Urothelium cell line (cell line): ENCODE data around the gene UPK3A.
"Not testable (repeated sequence)": the region's sequence is repeated elsewhere in the genome, so short reads cannot be mapped to it uniquely, and the experiment has no call there.

Source experiments
- DNase-seq: peaks from one replicate; pipeline ENCODE4 v3.0.0; 2011; ENCODE audit warnings: low spot score, mixed read lengths
- FAIRE-seq: peaks from 2 replicates; lab custom pipeline; 2011; peaks lifted over from hg19 to GRCh38; lab: Jason Lieb, UNC

UPK3A gene

DNA sequence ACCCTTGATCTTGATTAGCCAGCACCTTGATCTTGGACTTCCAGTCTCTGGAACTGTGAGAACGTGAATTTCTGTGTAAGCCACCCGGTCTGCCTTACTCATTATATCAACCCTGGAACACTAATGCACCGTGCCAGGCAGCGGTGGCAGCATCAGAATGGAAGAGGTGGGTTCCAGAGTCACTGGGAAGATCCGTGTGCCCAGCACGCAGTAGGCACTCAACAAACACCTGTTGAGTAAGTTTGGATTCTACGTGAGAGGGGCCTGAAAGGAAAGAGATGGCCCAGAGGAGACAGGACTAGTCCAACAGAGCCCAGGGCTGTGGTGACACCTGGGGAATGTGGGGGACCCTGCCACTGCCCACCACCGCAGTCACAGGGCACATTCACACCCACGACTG, 6.6 kb upstream of the UPK3A start:
- DNase-seq, result no peak
- peak; percentile 65 for FAIRE-seq

DNA sequence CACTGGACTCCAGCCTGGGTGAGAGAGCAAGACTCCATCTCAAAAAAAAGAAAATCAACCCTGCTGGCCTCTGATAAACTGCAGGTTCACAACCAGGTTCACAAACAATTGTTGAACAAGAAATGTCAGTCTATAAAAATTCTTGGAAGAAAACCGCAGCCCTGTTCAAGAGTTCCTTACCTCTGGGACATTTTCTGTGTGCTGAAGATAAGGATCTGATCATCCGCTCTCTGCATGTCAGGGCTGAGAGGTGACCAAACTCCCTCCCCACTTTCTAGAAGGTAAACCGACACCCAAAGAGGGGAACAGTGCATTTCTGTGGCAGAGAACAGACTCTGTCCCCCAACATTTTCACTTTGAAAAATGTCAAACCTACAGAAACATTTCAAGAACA, 4.2 kb upstream of the UPK3A start:
- FAIRE-seq (no peak), DNase-seq (no peak)

DNA sequence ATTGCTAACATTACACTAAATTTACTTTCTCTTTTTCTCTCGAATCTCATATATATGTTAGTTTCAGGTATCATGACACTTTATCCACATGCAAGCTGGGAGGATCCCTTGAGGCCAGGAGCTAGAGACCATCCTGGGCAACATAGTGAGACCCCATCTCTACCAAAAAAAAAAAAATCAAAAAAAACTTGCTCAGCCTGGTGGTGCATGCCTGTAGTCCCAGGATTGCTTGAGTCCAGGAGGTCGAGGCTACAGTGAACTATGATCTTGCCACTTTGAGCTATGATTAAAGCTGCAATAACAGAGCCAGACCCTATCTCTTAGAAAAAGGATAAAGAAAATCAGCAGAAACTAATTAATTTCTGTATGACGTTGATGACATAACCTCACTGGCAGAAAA, 3.7 kb upstream of the UPK3A start:
- DNase-seq, result no peak
- FAIRE-seq, result no peak

DNA sequence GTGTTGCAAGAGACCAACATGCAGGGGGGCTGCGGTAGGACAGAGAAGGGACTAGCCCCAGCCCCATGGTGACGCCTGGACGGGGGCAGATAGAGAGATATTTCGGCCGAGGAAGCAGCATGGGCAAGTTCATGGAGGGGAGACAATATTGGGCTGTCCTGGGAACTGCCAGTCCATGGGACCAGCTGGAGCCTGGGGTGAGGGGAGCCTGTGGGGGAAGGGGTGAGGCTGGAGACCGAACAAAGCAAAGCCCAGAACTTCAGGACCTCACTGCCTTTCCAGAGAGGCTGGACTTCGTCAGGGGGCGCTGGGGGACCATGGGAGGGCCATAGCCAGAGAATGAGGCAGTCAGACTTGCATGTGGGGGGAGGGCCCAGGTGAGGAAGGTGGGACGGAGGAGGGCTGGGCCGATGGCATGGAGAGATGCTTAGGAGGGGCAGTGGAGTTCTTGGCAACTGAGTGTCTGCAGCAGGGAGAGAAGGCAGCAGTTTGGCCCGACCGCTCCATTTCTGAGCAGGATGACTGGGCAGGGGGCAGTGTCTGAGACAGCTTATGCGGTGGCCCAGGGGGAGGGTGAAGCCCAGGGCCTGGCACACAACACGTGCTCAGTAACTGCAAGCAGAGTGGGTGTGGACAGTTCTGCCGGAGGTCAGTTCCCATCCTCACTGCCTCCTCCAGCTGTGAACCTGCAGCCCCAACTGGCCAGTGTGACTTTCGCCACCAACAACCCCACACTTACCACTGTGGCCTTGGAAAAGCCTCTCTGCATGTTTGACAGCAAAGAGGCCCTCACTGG, 712 bp downstream of the UPK3A start:
- FAIRE-seq (no peak), DNase-seq (no peak)

DNA sequence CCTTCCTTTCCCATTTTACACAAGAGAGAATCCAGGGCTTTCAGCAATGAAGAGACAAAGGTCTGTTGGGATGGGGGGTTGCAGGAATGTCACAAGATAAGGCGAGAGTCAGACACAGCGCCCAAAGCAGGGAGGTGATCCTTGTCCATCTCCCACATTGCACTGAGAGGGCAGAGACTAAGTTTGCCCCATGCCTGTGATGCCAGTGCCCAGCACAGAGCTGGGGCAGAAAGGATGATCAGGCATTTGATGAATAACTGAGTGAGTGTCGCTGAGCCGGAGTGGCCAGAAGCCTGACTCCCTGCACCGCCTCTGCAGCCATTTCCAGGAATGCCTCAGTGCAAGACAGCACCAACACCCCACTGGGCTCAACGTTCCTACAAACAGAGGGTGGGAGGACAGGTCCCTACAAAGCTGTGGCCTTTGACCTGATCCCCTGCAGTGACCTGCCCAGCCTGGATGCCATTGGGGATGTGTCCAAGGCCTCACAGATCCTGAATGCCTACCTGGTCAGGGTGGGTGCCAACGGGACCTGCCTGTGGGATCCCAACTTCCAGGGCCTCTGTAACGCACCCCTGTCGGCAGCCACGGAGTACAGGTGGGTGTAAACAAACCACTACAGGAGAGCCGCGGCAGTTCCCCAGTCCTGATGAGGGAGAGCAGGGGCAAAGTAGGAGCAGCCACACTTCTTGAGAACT, 2.3 kb downstream of the UPK3A start:
- DNase-seq (no peak), FAIRE-seq (peak; percentile 55)

DNA sequence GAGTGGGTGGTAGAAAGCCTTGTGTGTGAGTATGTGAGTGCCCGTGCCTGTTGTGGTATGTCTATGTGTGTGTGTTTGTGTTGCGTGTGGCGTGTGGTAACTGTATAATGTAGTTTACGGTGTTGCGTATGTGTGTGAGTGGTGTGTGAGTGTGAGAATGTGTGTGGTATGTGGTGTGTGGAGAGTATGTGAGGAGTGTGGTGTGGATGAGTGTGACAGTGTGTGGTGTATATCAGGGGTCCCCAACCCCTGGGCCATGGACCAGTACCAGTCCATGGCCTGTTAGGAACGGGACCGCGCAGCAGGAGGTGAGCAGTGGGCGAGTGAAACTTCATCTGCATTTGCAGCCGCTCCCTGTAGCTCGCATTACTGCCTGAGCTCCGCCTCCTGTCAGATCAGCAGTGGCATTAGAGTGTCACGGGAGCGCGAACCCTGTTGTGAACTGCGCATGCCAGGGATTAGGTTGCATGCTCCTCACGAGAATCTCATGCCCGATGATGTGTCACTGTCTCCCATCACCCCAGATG, 5.7 kb downstream of the UPK3A start:
- FAIRE-seq (peak; percentile 98), DNase-seq (no peak)

DNA sequence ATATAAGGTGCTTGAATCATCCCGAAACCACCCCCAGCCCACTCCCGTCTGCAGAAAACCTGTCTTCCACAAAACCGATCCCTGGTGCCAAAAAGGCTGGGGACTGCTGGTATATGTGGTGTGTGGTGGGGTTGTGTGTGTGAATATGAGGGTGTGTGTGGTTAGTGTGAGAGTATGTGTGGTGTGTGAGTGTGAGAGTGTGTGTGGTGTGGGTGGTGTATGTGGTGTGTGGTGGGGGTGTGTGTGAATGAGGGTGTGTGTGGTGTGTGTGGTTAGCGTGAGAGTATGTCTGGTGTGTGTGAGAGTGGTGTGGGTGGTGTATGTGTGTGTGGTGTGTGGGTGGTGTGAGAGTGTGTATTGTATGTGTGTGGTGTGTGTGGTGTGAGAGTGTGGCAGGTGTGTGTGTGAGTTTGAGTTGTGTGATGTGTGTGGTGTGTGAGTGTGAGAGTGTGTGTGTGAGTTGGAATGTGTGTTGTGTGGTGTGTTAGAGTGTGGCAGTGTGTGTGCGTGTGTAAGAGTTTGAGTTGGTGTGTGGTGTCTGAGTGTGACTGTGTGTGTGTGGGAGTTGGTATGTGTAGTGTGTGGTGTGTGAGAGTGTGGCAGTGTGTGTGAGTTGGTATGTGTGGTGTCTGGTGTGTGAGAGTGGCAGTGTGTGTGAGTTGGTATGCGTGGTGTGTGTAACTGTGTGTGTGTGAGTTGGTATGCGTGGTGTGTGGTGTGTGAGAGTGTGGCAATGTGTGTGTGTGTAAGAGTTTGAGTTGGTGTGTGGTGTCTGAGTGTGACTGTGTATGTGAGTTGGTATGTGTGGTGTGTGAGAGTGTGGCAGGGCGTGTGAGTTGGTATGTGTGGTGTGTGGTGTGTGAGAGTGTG, 6.5 kb downstream of the UPK3A start:
- peak; percentile 100 for FAIRE-seq

DNA sequence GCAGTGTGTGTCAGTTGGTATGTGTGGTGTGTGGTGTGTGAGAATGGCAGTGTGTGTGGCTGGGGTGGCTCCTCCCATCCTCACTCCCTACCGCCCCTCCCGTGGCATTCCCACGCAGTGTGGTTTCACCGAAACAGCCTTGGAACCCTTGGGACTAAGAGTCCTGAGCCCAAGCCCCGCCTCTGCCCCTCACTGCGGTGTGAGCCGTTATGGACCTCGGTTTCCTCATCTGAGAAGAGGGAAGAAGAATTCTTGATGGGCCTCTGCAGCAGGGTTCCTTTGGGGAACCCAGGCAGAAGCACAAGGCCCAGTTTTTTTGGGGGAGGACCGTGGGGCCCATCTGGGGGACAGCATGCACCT, 7.2 kb downstream of the UPK3A start:
- no peak for FAIRE-seq
- no peak for DNase-seq

More for the DNA sequence above, 6.5 kb downstream of the UPK3A start:
- DNase-seq, result no peak

DNA sequence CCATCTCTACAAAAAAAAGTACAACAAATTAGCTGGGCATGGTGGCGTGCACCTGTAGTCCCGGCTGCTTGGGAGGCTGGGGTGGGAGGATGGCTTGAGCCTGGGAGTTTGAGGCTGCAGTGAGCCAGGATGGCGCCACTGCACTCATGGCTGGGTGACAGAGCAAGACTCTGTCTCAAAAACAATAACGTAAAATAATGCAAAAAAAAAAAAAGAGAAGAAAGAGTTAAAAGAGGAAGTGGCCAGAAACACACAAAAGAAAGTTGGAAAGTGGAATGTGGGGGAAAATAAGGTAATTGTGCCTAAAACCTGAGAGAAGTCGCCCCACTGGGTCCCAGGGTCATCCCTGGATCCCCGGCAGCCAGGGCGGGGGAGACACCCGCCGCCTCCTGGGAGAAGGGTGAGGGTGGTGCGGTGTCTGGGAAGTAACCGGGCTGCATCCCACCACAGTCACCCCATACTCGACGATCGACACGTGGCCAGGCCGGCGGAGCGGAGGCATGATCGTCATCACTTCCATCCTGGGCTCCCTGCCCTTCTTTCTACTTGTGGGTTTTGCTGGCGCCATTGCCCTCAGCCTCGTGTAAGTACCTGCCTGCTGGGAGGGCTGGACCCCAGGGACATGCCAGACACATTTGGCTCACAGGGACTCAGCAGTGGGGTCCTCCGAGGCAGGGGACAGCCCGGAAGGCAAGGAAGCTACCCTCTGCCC, 8.1 kb downstream of the UPK3A start:
- no peak for DNase-seq
- FAIRE-seq, result peak; percentile 72

DNA sequence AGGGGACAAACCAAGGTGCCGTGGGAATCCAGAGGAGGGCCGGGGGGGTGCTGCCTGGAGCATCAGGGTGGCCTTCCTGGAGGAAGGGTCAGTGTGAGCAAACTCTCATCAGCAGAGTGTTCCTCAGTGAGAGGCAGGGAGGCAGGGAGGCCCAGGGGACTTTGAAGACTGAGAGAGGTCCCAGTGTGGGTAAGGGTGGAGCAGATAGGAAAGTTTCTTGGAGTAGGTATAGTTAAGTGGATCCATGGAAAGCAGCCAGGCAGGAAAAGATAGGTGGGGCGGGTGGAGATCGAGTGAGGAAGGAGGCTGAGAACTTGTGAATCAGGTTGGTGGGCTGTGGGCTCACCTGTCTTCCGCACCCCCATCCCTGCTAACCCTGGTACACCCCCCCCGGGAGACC, 9.3 kb downstream of the UPK3A start:
- FAIRE-seq, result no peak
- no peak for DNase-seq

DNA sequence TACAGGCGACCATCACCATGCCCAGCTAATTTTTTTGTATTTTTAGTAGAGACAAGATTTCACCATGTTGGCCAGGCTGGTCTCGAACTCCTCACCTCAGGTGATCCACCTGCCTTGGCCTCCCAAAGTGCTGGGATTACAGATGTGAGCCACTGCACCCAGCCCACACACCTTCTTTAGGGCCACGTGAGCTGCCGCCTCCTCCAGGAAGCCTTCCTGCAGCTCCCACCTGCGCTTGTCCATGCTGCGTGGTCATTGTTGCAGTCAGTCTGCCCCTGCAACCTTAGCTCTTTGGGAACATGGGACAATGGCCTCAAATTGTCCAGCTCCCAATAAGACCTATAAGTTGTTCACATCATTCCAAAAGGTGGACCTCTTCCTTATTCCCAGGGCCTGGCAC, 10.3 kb downstream of the UPK3A start:
- not testable (repeated sequence) for DNase-seq, FAIRE-seq

DNA sequence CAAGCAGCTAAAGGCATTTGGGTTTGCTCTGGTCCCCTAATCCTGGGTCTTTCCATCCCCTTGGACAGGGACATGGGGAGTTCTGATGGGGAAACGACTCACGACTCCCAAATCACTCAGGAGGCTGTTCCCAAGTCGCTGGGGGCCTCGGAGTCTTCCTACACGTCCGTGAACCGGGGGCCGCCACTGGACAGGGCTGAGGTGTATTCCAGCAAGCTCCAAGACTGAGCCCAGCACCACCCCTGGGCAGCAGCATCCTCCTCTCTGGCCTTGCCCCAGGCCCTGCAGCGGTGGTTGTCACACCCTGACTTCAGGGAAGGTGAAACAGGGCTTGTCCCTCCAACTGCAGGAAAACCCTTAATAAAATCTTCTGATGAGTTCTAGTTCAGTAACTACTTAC, 10.7 kb downstream of the UPK3A start:
- no peak for FAIRE-seq

DNA sequence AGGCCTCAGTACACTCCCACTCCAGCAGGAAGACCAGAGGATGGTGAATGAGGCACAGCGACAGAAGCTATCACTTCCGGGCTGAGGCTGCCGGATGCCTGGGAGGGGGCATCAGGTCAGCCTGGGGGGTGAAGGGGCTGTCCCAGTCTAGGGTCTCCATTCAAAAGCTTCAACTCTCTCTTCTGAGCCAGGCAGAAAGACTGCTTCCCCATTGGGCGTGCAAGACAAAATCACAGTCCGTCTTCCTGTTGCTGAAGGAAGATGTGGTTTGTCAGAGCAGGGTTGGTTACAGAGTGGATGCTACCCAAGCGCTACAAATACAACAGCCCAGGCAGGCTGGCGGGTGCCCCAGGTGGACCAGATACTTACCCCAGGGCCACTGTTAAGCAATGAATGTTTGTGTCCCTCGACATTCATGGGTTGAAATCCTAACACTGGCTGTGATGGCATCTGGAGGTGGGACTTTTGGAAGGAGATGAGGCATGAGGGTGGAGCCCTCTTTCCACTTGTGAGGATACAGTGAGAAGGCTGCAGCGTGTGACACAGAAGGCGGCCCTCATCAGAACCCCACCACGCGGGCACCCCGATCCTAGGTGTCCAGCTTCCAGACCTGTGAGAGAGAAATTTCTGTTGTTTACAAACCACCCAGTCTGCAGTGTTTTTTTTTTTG, 12.0 kb downstream of the UPK3A start:
- no peak for FAIRE-seq
- DNase-seq, result no peak

More for the DNA sequence above, 10.7 kb downstream of the UPK3A start:
- DNase-seq, result no peak

DNA sequence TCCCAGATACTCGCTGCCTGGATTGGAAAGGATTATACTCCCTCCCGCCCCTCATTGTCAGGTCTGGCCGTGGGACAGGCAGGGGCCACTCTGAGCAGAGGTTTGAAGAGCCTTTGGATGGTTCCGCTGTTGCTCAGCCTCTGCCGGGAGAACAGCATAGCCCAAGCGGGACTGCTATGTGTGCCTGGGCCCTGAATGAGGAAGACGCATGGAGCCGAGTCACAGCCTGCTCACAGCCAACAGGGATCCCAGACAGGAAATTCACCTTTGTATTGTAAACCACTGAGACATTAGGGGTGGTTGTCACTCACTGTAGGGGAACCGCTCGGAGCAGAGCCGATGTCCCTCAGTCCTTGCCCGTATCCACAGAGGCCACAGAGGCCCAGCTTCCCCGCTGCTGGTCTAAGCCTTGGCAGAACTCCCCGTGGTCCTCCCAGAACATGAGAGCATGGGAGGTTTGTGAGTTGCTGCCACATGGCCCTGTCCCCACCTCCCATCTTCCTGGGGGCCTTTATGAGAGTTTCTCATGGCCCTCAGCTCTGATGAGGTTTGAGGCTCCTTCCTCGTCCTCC, 14.3 kb downstream of the UPK3A start:
- DNase-seq (no peak), FAIRE-seq (no peak)

DNA sequence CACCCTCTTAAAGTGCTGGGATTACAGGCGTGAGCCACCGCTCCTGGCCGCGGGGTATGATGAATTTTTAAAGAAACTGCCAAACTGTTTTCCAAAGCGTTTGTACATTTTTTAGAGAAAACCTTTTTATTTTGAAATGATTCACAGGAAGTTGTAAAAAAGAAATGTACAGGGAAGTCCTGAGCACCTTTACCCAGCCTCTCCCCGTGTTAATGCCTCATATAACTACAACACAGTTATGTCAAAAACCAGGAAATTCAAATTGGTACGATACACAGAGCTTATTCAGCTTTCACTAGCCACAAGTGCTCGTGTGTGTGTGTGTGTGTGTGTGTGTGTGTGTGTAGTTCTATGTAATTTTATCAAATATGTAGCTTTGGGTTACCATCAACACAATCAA, 18.0 kb downstream of the UPK3A start:
- no peak for DNase-seq
- no peak for FAIRE-seq

DNA sequence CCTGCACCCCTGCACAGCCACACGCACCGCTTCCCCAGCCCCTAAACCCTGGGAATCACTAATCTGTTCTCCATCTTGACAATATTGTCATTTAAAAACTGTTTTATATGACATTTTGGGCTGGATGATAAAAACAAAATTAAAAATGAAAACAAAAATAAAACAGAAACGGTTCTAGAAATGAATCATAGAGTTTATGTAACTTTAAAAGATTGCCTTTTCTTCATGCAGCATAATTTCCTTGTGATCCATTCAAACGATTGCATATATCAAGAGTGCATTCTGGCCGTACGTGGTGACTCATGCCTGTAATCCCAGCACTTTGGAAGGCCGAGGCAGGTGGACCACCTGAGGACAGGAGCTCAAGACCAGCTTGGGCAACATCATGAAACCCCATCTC, 18.4 kb downstream of the UPK3A start:
- FAIRE-seq, result no peak
- DNase-seq, result no peak

DNA sequence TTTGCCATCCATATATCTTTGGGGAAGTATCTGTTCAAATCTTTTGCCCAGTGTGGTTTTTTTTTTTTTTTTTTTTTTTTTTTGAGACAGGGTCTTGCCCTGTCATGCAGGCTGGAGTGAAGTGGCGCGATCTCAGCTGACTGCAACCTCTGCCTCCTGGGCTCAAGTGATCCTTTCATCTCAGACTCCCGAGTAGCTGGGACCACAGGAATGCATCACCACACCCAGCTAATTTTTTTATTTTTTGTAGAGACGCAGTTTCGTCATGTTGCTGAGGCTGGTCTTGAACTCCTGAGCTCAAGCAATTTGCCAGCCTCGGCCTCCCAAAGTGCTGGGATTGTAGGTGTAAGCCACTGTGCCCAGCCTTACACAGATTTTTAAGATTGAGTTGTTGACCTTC, 20.2 kb downstream of the UPK3A start:
- no peak for FAIRE-seq
- no peak for DNase-seq

DNA sequence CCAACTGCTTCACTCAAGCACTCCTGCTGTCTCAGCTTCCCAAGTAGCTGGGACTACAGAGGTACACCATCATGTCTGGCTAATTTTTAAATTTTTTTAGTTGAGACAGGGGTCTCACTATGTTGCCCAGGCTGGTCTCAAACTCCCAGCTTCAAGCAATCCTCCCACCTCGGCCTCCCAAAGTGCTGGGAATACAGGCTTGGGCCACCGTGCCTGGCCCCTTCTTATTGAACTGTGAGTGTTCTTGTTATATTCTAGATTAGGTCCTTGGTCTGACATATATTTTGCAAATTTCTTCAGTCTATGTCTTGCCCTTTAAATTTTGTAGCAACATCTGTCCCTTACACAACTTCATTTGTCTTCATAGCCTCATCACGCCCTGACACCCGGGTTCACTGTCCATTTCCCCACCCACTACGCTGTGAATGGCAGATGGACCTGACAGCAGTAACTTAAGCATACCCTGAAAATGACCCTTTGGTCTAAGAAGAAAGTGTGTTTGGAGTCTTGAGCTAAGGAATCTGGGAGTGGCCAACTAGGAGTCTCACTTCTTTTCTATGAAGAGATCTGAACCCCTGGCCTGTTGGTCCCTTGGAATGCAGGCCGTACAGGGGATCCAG, 20.8 kb downstream of the UPK3A start:
- no peak for FAIRE-seq
- DNase-seq, result no peak

DNA sequence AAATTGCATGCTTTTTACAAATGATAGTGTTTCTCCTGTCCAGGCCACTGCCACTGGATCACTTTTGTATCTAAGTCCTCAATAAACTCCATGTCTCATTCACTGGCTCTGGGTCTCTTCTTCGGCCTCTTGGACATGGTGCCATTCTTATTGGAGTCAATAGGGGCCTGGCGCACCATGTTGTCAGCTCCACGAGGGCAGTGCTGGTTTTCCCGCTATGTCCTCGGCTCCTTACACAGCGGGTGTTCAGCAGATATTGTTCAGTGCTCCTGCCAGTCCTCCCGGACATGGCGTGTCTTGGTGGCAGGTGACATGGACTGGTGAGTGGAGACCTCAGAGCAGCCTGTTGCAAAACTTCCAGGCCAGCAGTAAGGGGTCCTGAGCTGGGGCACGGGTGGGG, 21.4 kb downstream of the UPK3A start:
- FAIRE-seq, result no peak

More for the DNA sequence above, 21.4 kb downstream of the UPK3A start:
- no peak for DNase-seq
